Peyer's patch (tissue), 4 donors: ENCODE results near the gene TTC23.

Experiments used
- POLR2A ChIP-seq, 2 donors: fragments of 450-650 bp; IDR thresholded peaks; one replicate each; pipeline ENCODE4 v1.5.1; 2017; ENCODE audit warnings: antibody characterized with exemption in 2 of 2, mild to moderate bottlenecking in 2 of 2, moderate library complexity in 2 of 2
- TF ChIP-seq, protein P1 (sequence below), 6 experiments: fragments of 450-650 bp in 4 of 6; fragments of 200-600 bp in 2 of 6; sonication (generic) in 1 of 6; IDR thresholded peaks; one replicate each; pipeline ENCODE4 v1.5.1; 2017 to 2019; ENCODE audit warnings: antibody characterized with exemption in 6 of 6, mild to moderate bottlenecking in 3 of 6, moderate library complexity in 1 of 6

DNA sequence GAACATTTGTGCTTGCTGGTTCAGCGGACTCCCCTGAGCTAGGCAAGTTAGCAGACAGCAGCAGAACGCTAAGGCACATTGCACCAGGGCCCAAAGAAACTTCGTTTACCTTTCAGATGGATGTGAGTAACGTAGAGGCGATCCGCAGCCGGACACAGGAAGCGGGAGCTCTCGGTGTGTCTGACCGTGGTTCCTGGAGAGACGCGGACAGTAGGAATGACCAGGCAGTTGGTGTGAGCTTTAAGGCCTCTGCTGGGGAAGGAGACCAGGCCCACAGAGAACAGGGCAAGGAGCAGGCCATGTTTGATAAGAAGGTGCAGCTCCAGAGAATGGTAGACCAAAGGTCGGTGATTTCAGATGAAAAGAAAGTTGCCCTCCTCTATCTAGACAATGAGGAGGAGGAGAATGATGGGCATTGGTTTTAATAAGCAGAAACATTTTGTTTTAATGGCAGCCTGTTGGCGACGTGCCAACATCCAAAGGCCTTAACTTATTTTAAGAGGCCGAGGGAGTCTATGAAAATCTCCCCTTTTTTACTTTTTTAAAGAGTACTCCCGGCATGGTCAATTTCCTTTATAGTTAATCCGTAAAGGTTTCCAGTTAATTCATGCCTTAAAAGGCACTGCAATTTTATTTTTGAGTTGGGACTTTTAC is 116.6 kb downstream of the TTC23 start:
- TF ChIP-seq, protein P1, sequence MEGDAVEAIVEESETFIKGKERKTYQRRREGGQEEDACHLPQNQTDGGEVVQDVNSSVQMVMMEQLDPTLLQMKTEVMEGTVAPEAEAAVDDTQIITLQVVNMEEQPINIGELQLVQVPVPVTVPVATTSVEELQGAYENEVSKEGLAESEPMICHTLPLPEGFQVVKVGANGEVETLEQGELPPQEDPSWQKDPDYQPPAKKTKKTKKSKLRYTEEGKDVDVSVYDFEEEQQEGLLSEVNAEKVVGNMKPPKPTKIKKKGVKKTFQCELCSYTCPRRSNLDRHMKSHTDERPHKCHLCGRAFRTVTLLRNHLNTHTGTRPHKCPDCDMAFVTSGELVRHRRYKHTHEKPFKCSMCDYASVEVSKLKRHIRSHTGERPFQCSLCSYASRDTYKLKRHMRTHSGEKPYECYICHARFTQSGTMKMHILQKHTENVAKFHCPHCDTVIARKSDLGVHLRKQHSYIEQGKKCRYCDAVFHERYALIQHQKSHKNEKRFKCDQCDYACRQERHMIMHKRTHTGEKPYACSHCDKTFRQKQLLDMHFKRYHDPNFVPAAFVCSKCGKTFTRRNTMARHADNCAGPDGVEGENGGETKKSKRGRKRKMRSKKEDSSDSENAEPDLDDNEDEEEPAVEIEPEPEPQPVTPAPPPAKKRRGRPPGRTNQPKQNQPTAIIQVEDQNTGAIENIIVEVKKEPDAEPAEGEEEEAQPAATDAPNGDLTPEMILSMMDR (IDR thresholded peaks at IDR 0.05), result no peak
- TF ChIP-seq POLR2A (IDR thresholded peaks at IDR 0.05), result no peak
